Measurements from ENCODE around the gene CAMTA1.
A peak's percentile ranks its signal among the peaks of the same experiment; 100 is the strongest.

Gene CAMTA1

GRCh38 chr1:6962478-6962995 is 177.3 kb downstream of the CAMTA1 start:
- no peak for TF ChIP-seq CTCF (conservative IDR thresholded peaks at IDR 0.05; ENCODE audit: low read depth, low read length)
- no peak overlapping the region for H3K4me3 ChIP-seq (ENCODE audit: low read depth, low read length)
- DNase-seq (ENCODE audit: low read depth) = peak; percentile 8

- peak; percentile 11 for DNase-seq (ENCODE audit: low read depth)
- no peak for TF ChIP-seq CTCF (conservative IDR thresholded peaks at IDR 0.05; ENCODE audit: low read depth, low read length)
- H3K4me3 ChIP-seq (ENCODE audit: low read depth, low read length) = no peak overlapping the region
Observed at GRCh38 chr1:6962996-6963911, 178.0 kb downstream of the CAMTA1 start.

DNA sequence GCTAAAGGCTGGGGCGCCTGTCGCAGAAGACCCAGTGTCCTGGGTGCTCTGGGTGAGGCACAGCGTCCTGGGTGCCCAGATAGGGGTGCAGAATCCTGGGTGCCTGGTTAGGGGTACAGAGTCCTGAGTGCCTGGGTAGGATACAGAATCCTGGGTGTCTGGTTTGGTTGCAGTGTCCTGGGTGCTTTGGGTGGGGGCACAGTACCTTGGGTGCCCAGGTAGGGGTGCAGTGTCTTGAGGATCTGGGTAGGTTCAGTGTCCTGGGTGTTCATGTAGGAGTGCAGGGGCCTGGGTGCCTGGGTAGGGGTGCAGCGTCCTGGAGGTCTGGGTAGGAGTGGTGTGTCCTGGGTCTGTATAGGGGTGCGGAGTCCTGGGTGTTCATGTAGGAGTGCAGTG is 178.7 kb downstream of the CAMTA1 start:
- no peak overlapping the region for H3K4me3 ChIP-seq (ENCODE audit: low read depth, low read length)
- DNase-seq (ENCODE audit: low read depth) = no peak
- TF ChIP-seq CTCF (conservative IDR thresholded peaks at IDR 0.05; ENCODE audit: low read depth, low read length) = no peak

DNA sequence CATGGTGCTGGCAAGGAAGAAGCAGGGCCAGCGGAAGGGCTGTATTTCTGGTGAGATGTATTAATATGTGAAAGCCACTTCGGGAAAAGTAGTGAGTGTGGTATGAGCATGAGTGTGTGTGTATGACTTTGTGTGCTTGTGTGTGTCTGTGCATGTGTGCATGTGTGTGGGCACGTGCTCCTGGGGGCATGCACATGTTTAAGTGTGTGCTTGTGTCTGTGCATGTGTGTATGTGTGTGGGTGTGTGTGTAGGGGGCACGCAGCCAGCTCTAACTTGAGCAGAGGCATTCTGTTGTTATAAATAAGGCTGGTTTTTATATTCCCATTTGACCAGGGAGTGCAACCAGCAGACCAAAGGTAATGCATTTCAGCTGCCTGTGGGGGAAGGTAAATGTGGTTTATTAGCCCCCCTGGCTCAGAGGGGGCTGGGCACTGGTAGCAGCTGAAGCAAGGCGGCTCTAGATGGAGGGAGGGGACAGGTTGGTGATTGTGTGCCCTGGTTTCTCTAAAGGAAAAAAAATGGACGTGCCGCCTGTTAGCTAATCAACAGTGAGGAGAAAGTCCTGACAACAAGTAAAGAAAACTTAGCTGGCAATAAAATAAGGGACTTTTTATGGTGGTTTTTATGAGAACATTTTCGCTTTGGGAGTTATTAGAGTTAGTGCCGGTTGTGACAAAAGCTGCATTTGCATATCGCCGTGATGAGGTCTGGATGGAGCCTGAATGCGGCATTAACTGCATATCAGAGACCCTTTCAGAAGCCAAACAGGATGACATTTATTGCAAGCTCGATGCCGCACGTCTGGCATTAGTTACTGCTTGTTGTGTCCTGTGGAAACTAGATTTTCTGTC is 180.1 kb downstream of the CAMTA1 start:
- no peak overlapping the region for H3K4me3 ChIP-seq (ENCODE audit: low read depth, low read length)
- TF ChIP-seq CTCF (conservative IDR thresholded peaks at IDR 0.05; ENCODE audit: low read depth, low read length) = no peak
- no peak for DNase-seq (ENCODE audit: low read depth)

DNA sequence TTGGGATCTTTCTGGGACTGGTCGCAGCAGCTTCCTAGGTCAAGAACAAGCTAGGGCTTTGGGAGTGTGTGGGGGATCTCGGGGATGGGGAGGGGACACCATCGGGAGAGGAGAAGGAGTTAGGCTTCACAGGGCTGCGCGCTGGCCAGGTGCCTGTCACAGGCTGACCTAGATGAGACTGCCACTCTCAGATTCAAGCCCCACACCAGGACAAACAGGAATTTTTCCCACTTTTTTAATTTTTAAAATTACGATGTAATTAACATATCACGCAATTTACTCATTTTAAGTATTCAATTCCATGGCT is 180.6 kb downstream of the CAMTA1 start:
- DNase-seq (ENCODE audit: low read depth) = no peak
- no peak for TF ChIP-seq CTCF (conservative IDR thresholded peaks at IDR 0.05; ENCODE audit: low read depth, low read length)
- H3K4me3 ChIP-seq (ENCODE audit: low read depth, low read length) = no peak overlapping the region

DNA sequence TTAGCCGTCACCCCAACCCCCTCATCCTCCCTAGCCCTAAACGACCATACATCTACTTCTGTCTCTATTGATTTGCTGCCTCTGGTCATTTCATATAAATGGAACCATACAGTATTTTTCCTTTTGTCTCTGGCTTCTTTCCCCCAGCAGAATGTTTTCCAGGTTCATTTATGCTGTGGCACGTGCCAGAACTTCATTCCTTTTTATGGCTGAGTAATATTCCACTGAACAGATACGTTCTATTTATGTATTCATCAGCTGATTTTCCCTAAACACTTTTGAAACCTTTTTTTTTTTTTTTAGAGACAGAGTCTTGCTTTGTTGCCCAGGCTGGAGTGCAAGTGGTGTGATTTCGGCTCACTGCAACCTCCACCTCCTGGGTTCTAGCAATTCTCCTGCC is 181.1 kb downstream of the CAMTA1 start:
- TF ChIP-seq CTCF (conservative IDR thresholded peaks at IDR 0.05; ENCODE audit: low read depth, low read length) = no peak
- DNase-seq (ENCODE audit: low read depth) = no peak
- no peak overlapping the region for H3K4me3 ChIP-seq (ENCODE audit: low read depth, low read length)

All from choroid plexus epithelial cell (primary cell).